Osteoblast (primary cell): ENCODE measurements around the gene RNF212B. TPM values are rescaled to one million over a fixed set of nuclear protein-coding genes. Genes with fewer than 3 reads are reported as not detected.

Experiments
- DNase-seq: peaks from one replicate; pipeline ENCODE4 v3.0.0; 2011; ENCODE audit warnings: low spot score, mixed read lengths; ENCODE audit not compliant: insufficient read length; ENCODE audit errors: missing footprints
- H2AFZ ChIP-seq: 2 replicates; pipeline ENCODE4 v1.6.0; 2011; ENCODE audit warnings: mild to moderate bottlenecking, low read length
- H3K27ac ChIP-seq: 2 replicates; pipeline ENCODE4 v1.5.1; 2011; ENCODE audit warnings: mild to moderate bottlenecking, low read depth, low read length, moderate library complexity
- H3K27me3 ChIP-seq: 2 replicates; pipeline ENCODE4 v1.6.0; 2012; ENCODE audit warnings: mild to moderate bottlenecking, control low read depth, inconsistent platforms, low read length, moderate library complexity; ENCODE audit not compliant: insufficient read depth
- H3K36me3 ChIP-seq: 2 replicates; pipeline ENCODE4 v1.5.1; 2011; ENCODE audit warnings: mild to moderate bottlenecking, low read length, control low read depth, moderate library complexity; ENCODE audit not compliant: insufficient read depth
- H3K4me1 ChIP-seq: 2 replicates; pipeline ENCODE4 v1.5.1; 2011; ENCODE audit warnings: mild to moderate bottlenecking, low read length, control low read depth, moderate library complexity; ENCODE audit not compliant: insufficient read depth
- H3K4me2 ChIP-seq: 2 replicates; pipeline ENCODE4 v1.6.0; 2011; ENCODE audit warnings: mild to moderate bottlenecking, low read length; ENCODE audit not compliant: insufficient read depth
- H3K4me3 ChIP-seq: fragments of 200-600 bp; sonication (generic); 3 replicates; pipeline ENCODE4 v1.5.1; 2012; ENCODE audit warnings: mild to moderate bottlenecking, low read length, inconsistent platforms; ENCODE audit not compliant: insufficient read depth
- H3K79me2 ChIP-seq: 2 replicates; pipeline ENCODE4 v1.6.0; 2012; ENCODE audit warnings: mild to moderate bottlenecking, low read length, control low read depth, inconsistent platforms; ENCODE audit not compliant: insufficient read depth
- H3K9me3 ChIP-seq: 2 replicates; pipeline ENCODE4 v1.5.1; 2011; ENCODE audit warnings: low read depth, low read length, control low read depth
- H4K20me1 ChIP-seq: 2 replicates; pipeline ENCODE4 v1.6.0; 2012; ENCODE audit warnings: mild to moderate bottlenecking, low read length, control low read depth; ENCODE audit not compliant: insufficient read depth
- total RNA-seq: library from RNA; depleted of rRNA; stranded (reverse); fragments of >200 nt; gene quantifications from 2 replicates; pipeline ENCODE4 v1.2.3, GENCODE V29; 2012
- TF ChIP-seq, protein P1 (sequence below): IDR thresholded peaks from 2 replicates; pipeline ENCODE4 v1.5.1; 2011; ENCODE audit warnings: mild to moderate bottlenecking, low read depth, low read length, moderate library complexity; ENCODE audit errors: extremely low read depth

Gene RNF212B
- total RNA-seq, 1 donor: not detected

DNA sequence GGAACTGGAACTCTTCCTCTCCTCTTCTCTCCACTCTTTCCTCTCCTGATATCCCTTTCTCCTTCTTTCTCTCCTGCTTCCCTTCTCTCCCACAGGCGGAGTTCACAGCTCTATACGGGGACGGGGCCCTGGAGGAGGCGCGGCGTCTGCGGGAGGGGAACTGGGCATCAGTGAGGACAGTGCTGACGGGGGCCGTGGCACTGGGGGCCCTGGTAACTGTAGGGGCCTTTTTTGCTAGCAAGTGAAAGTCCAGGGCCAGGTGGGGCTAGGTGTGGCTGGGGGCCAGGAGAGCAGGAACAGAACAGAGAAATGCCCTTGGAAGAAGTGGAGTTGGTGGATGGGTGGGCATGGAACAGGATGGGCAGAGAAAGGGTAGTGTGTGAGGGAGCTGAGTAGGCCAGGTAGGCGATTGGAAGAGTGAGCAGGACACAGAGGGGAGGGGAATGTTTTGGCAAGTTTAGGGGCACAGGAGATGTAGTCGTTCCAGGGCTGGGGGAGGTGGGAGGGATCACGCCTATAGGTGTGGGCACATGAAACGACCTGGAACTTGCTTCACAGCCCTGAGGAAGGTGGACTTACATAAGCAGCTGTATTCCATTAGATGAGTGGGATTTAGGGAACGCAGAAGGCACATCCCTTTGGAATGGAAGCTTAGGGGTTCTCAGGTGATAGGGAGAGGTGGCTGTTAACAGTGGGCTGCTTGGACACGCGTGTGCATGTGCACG is 71.1 kb downstream of the RNF212B start:
- no peak for DNase-seq
- peaks cover 42% of the 10 kb centered on the region for H3K36me3 ChIP-seq
- peak overlapping the region; percentile 81 for H3K4me3 ChIP-seq
- H3K9me3 ChIP-seq: no peaks in the 10 kb centered on the region
- no peaks in the 10 kb centered on the region for H3K27me3 ChIP-seq
- no peak overlapping the region for H3K27ac ChIP-seq
- peaks cover 66% of the 10 kb centered on the region for H3K79me2 ChIP-seq
- TF ChIP-seq, protein P1, sequence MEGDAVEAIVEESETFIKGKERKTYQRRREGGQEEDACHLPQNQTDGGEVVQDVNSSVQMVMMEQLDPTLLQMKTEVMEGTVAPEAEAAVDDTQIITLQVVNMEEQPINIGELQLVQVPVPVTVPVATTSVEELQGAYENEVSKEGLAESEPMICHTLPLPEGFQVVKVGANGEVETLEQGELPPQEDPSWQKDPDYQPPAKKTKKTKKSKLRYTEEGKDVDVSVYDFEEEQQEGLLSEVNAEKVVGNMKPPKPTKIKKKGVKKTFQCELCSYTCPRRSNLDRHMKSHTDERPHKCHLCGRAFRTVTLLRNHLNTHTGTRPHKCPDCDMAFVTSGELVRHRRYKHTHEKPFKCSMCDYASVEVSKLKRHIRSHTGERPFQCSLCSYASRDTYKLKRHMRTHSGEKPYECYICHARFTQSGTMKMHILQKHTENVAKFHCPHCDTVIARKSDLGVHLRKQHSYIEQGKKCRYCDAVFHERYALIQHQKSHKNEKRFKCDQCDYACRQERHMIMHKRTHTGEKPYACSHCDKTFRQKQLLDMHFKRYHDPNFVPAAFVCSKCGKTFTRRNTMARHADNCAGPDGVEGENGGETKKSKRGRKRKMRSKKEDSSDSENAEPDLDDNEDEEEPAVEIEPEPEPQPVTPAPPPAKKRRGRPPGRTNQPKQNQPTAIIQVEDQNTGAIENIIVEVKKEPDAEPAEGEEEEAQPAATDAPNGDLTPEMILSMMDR: no peak
- peaks cover 38% of the 10 kb centered on the region for H4K20me1 ChIP-seq
- peaks cover 39% of the 10 kb centered on the region for H3K4me1 ChIP-seq
- H2AFZ ChIP-seq: no peak overlapping the region
- H3K4me2 ChIP-seq: peak overlapping the region; percentile 82

- no peak overlapping the region for H2AFZ ChIP-seq
- no peak overlapping the region for H3K27ac ChIP-seq
- TF ChIP-seq, protein P1: no peak
- H3K4me1 ChIP-seq: peaks cover 39% of the 10 kb centered on the region
- H3K4me3 ChIP-seq: no peak overlapping the region
- H4K20me1 ChIP-seq: peaks cover 38% of the 10 kb centered on the region
- H3K9me3 ChIP-seq: no peaks in the 10 kb centered on the region
- no peaks in the 10 kb centered on the region for H3K27me3 ChIP-seq
- peak overlapping the region; percentile 4 for H3K4me2 ChIP-seq
- peaks cover 71% of the 10 kb centered on the region for H3K79me2 ChIP-seq
- no peak for DNase-seq
- peaks cover 46% of the 10 kb centered on the region for H3K36me3 ChIP-seq
Measured at GRCh38 chr14:23310546-23310945, 72.8 kb downstream of the RNF212B start.

GRCh38 chr14:23316300-23316699 is 78.6 kb downstream of the RNF212B start:
- Histone ChIP-seq H3K4me3 (no peak overlapping the region), H3K4me1 (no peaks in the 10 kb centered on the region), H3K27ac (no peak overlapping the region), H3K27me3 (no peaks in the 10 kb centered on the region), H3K79me2 (peaks cover 36% of the 10 kb centered on the region), H4K20me1 (peaks cover under 1% of the 10 kb centered on the region), H3K4me2 (no peak overlapping the region), H2AFZ (no peak overlapping the region), H3K36me3 (peaks cover 45% of the 10 kb centered on the region), H3K9me3 (no peaks in the 10 kb centered on the region)
- TF ChIP-seq, protein P1: no peak
- DNase-seq: no peak

DNA sequence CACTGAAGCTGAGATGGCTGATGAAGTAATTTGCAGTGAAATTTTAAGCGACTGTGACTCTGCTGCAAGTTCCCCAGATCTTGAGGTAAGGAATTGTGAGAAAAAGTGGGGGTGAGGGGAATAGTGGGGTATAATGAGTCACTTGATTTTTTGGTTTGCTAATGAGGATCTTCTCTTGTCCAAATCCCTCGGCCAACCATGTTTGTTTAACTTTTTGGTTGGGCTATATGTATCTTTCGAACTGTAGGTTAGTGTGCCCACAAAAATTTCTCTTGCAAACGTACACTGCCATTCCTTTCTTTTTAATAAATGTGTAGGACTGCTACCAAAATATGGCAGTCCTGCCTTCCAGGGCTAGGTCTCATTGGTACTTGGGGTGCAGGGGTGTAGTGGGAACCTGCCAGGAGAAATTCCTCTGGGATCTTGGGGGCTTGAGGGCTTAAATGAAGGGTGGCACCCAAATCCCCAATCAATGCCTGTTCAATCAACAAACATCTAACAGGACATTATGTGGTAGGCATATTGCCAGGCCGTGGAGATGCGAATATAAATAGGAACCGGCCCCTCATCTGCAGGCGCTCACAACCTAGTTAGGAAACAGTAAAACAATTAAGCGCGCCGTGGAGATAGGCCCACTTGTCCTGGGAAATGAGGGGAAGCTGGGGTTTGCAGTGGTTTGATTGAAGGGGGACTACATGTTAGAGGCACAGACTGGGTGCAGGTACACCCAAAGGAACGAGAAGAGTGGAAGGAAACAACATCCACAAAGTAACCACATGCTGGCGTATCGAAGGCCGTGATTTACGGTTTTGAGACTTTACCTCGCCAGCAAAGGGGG is 82.2 kb downstream of the RNF212B start:
- Histone ChIP-seq H3K4me1 (peaks cover 7% of the 10 kb centered on the region), H3K4me2 (peak overlapping the region; percentile 64), H3K9me3 (no peaks in the 10 kb centered on the region), H4K20me1 (peaks cover 19% of the 10 kb centered on the region), H3K4me3 (peak overlapping the region; percentile 39), H2AFZ (peak overlapping the region; percentile 54), H3K27ac (peak overlapping the region; percentile 75), H3K27me3 (no peaks in the 10 kb centered on the region), H3K36me3 (peaks cover 52% of the 10 kb centered on the region), H3K79me2 (peaks cover 41% of the 10 kb centered on the region)
- DNase-seq: no peak
- TF ChIP-seq, protein P1: no peak
